ENCODE data around the gene PAEP. TPM values are rescaled to one million over a fixed set of nuclear protein-coding genes. Genes with fewer than 3 reads are reported as not detected.

The PAEP gene
- total RNA-seq, 1 experiment from 2014 or later: not detected

DNA sequence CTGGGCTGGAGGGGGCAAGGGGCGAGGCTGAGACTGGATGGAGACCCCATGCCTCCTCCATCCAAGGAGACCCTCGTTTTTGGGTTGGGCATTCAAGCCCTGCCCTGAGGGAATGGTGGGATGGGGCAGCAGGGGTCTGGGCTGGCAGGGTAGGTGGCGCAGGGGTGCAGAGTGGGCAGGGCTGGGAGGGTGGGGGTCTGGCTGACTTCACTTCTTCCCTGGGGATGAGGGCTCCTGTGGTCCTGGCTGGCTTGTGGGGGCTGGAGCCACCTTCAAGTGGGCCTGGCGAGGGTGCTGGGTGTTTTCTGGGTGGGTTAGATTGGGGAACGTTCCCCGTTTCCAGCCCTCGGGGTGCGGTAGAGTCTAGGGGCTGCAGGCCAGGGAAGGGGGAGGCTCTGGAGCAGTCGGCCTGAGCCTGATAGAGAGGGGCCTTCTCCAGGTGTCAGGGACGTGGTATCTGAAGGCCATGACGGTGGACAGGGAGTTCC lies 39.9 kb upstream of the PAEP start:
- no peaks in the 10 kb centered on the region for H3K36me3 Mint-ChIP-seq (ENCODE audit: insufficient read depth, unreplicated experiment)
- ChIA-PET CTCF (no interaction called here), POLR2A (no interaction called here)
- intact Hi-C loops (cut with micrococcal nuclease; ENCODE audit: unreplicated experiment): no loop called here
- Histone ChIP-seq H3K36me3 (ENCODE audit: control insufficient read depth, insufficient read depth, low read length) (no peaks in the 10 kb centered on the region), H3K9me3 (no peaks in the 10 kb centered on the region), H3K27me3 (replicated peaks; ENCODE audit: control insufficient read depth, insufficient read depth, low read length) (no peaks in the 10 kb centered on the region), H3K4me1 (no peaks in the 10 kb centered on the region), H3K4me3 (ENCODE audit: low read depth, low read length) (no peak overlapping the region)
- no peak overlapping the region for H3K27ac Mint-ChIP-seq (ENCODE audit: unreplicated experiment)
- TF ChIP-seq, protein P1, sequence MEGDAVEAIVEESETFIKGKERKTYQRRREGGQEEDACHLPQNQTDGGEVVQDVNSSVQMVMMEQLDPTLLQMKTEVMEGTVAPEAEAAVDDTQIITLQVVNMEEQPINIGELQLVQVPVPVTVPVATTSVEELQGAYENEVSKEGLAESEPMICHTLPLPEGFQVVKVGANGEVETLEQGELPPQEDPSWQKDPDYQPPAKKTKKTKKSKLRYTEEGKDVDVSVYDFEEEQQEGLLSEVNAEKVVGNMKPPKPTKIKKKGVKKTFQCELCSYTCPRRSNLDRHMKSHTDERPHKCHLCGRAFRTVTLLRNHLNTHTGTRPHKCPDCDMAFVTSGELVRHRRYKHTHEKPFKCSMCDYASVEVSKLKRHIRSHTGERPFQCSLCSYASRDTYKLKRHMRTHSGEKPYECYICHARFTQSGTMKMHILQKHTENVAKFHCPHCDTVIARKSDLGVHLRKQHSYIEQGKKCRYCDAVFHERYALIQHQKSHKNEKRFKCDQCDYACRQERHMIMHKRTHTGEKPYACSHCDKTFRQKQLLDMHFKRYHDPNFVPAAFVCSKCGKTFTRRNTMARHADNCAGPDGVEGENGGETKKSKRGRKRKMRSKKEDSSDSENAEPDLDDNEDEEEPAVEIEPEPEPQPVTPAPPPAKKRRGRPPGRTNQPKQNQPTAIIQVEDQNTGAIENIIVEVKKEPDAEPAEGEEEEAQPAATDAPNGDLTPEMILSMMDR (IDR thresholded peaks at IDR 0.05; ENCODE audit: insufficient read depth in 1 of 2, low read depth in 1 of 2, low read length in 1 of 2, severe bottlenecking in 1 of 2, unreplicated experiment in 1 of 2): no peak
- H3K4me1 Mint-ChIP-seq (ENCODE audit: low read depth, unreplicated experiment): no peaks in the 10 kb centered on the region
- no peak overlapping the region for H3K4me3 Mint-ChIP-seq (ENCODE audit: unreplicated experiment)
- no peaks in the 10 kb centered on the region for H3K9me3 Mint-ChIP-seq (ENCODE audit: unreplicated experiment)
- no peak for DNase-seq
- H3K27me3 Mint-ChIP-seq (ENCODE audit: insufficient read depth, unreplicated experiment): peaks cover 18% of the 10 kb centered on the region
- BruUV-seq (replicated peaks): no TSS peak

DNA sequence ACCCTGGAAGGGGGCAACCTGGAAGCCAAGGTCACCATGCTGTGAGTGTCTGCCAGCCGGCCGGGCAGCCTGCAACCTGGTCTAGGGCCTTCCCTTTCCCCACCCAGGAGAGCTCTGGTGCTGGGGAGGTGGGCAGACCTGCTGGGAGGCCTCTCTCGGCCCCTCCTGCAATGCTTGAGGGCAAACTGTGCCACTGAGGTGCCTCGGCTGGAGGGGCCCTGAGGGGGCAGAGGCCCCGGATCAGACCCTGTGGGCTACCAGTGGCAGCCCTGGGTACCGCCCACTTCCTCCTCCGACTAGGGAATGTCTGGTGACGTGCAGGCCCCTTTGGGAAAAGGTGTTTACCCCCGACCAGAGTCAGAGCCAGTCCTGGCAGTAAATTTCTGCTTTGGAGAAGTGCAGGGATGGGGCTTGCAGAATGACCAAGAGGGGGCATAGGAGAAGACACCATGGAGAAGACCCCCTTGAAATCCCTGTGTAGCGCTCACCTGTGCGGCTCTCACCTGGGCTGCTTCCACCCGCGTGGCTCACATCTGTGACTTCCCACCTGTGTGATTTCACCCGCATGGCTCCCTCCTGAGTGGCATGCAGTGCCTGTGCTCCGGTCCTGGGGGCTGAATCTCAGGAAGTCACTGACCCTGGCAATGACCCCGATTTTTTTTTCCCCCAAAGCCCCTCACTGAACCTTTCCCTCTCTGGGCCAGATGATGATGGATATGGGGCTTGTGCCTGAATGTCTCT lies 39.2 kb upstream of the PAEP start:
- DNase-seq: no peak

DNA sequence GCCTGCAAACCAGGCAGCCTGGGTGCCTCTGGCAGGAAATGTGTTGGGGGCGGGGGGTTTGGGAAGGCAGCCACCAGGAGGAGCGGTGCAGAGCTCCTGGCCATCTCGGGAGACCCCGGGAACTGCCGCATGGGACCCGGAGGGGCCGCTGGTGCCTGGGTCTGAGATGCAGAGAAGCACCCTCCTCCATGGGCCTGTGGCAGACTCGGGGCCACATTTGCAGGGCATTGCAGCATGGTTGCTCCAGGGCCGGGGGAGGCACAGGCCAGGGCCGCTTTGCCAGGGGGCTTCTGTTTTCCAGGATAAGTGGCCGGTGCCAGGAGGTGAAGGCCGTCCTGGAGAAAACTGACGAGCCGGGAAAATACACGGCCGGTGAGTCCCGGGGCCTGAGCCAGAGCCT lies 38.6 kb upstream of the PAEP start:
- CTCF ChIA-PET: interaction anchor here (0.5 kb wide), 1 partner anchor 27 kb away, joined by 3 read pairs; no protein-coding TSS in a partner anchor
- Mint-ChIP-seq H3K9me3 (ENCODE audit: unreplicated experiment) (no peaks in the 10 kb centered on the region), H3K4me1 (ENCODE audit: low read depth, unreplicated experiment) (no peaks in the 10 kb centered on the region), H3K4me3 (ENCODE audit: unreplicated experiment) (no peak overlapping the region), H3K27ac (ENCODE audit: unreplicated experiment) (no peak overlapping the region), H3K36me3 (ENCODE audit: insufficient read depth, unreplicated experiment) (no peaks in the 10 kb centered on the region), H3K27me3 (ENCODE audit: insufficient read depth, unreplicated experiment) (peaks cover 14% of the 10 kb centered on the region)
- Histone ChIP-seq H3K4me3 (ENCODE audit: low read depth, low read length) (no peak overlapping the region), H3K4me1 (no peaks in the 10 kb centered on the region), H3K27me3 (replicated peaks; ENCODE audit: control insufficient read depth, insufficient read depth, low read length) (no peaks in the 10 kb centered on the region), H3K9me3 (no peaks in the 10 kb centered on the region), H3K36me3 (ENCODE audit: control insufficient read depth, insufficient read depth, low read length) (no peaks in the 10 kb centered on the region)
- DNase-seq: no peak
- BruUV-seq (replicated peaks): no TSS peak
- TF ChIP-seq, protein P1 (IDR thresholded peaks at IDR 0.05; ENCODE audit: insufficient read depth in 1 of 2, low read depth in 1 of 2, low read length in 1 of 2, severe bottlenecking in 1 of 2, unreplicated experiment in 1 of 2): no peak
- intact Hi-C loops (cut with micrococcal nuclease; ENCODE audit: unreplicated experiment): no loop called here
- POLR2A ChIA-PET: no interaction called here

More for the DNA sequence above, 39.2 kb upstream of the PAEP start:
- POLR2A ChIA-PET: no interaction called here
- Mint-ChIP-seq H3K9me3 (ENCODE audit: unreplicated experiment) (no peaks in the 10 kb centered on the region), H3K27ac (ENCODE audit: unreplicated experiment) (no peak overlapping the region), H3K4me1 (ENCODE audit: low read depth, unreplicated experiment) (no peaks in the 10 kb centered on the region), H3K36me3 (ENCODE audit: insufficient read depth, unreplicated experiment) (no peaks in the 10 kb centered on the region), H3K4me3 (ENCODE audit: unreplicated experiment) (no peak overlapping the region), H3K27me3 (ENCODE audit: insufficient read depth, unreplicated experiment) (peaks cover 17% of the 10 kb centered on the region)
- no TSS peak for BruUV-seq (replicated peaks)
- H3K4me1 ChIP-seq: no peaks in the 10 kb centered on the region
- no peak overlapping the region for H3K4me3 ChIP-seq (ENCODE audit: low read depth, low read length)
- H3K27me3 ChIP-seq (replicated peaks; ENCODE audit: control insufficient read depth, insufficient read depth, low read length): no peaks in the 10 kb centered on the region
- intact Hi-C loops (cut with micrococcal nuclease; ENCODE audit: unreplicated experiment): no loop called here
- TF ChIP-seq, protein P1 (IDR thresholded peaks at IDR 0.05; ENCODE audit: insufficient read depth in 1 of 2, low read depth in 1 of 2, low read length in 1 of 2, severe bottlenecking in 1 of 2, unreplicated experiment in 1 of 2): no peak
- CTCF ChIA-PET: interaction anchor here (0.5 kb wide), 1 partner anchor 27 kb away, joined by 3 read pairs; no protein-coding TSS in a partner anchor
- no peaks in the 10 kb centered on the region for H3K36me3 ChIP-seq (ENCODE audit: control insufficient read depth, insufficient read depth, low read length)
- no peaks in the 10 kb centered on the region for H3K9me3 ChIP-seq

Data from Caco-2 (cell line).